Measurements from ENCODE around the gene LRRC2.

The LRRC2 gene

GRCh38 chr3:46566040-46566641 is at the start of gene LRRC2:
Gene LRRC2, minus strand, starts transcription at chr3:46566302. Its CDS starts 14,711 bp downstream, at chr3:46551591.
- Histone ChIP-seq H3K9me3 (ENCODE audit: control insufficient read depth, low read length) (no peaks in the 10 kb centered on the region), H3K4me1 (no peaks in the 10 kb centered on the region), H3K4me2 (ENCODE audit: low read length) (peak within 1 kb of the TSS; percentile 68), H3K9ac (no peak within 1 kb of the TSS), H3K36me3 (ENCODE audit: control insufficient read depth, insufficient read depth, low read length) (no peaks in the 10 kb centered on the region), H3K27ac (no peak within 1 kb of the TSS), H3K27me3 (ENCODE audit: control insufficient read depth, insufficient read depth, low read length) (no peaks in the 10 kb centered on the region), H3K79me2 (no peaks in the 10 kb centered on the region), H3K4me3 (ENCODE audit: low read depth, low read length) (peak within 1 kb of the TSS; percentile 20), H2AFZ (peak within 1 kb of the TSS; percentile 81)
- no peak for TF ChIP-seq CTCF (IDR thresholded peaks at IDR 0.05)

- H3K79me2 ChIP-seq: no peaks in the 10 kb centered on the region
- H3K4me1 ChIP-seq: no peaks in the 10 kb centered on the region
- H2AFZ ChIP-seq: no peak overlapping the region
- no peak overlapping the region for H3K9ac ChIP-seq
- H3K27me3 ChIP-seq (ENCODE audit: control insufficient read depth, insufficient read depth, low read length): no peaks in the 10 kb centered on the region
- no peak overlapping the region for H3K27ac ChIP-seq
- no peak overlapping the region for H3K4me3 ChIP-seq (ENCODE audit: low read depth, low read length)
- TF ChIP-seq CTCF (IDR thresholded peaks at IDR 0.05): no peak
- no peak overlapping the region for H3K4me2 ChIP-seq (ENCODE audit: low read length)
- H3K36me3 ChIP-seq (ENCODE audit: control insufficient read depth, insufficient read depth, low read length): no peaks in the 10 kb centered on the region
- H3K9me3 ChIP-seq (ENCODE audit: control insufficient read depth, low read length): no peaks in the 10 kb centered on the region
Measured at GRCh38 chr3:46615050-46615775, 49.1 kb upstream of the LRRC2 start.

- H3K79me2 ChIP-seq: no peaks in the 10 kb centered on the region
- H3K4me2 ChIP-seq (ENCODE audit: low read length): no peak overlapping the region
- no peak for TF ChIP-seq CTCF (IDR thresholded peaks at IDR 0.05)
- no peak overlapping the region for H3K27ac ChIP-seq
- no peaks in the 10 kb centered on the region for H3K4me1 ChIP-seq
- no peaks in the 10 kb centered on the region for H3K9me3 ChIP-seq (ENCODE audit: control insufficient read depth, low read length)
- H2AFZ ChIP-seq: no peak overlapping the region
- H3K27me3 ChIP-seq (ENCODE audit: control insufficient read depth, insufficient read depth, low read length): no peaks in the 10 kb centered on the region
- no peaks in the 10 kb centered on the region for H3K36me3 ChIP-seq (ENCODE audit: control insufficient read depth, insufficient read depth, low read length)
- H3K9ac ChIP-seq: no peak overlapping the region
- no peak overlapping the region for H3K4me3 ChIP-seq (ENCODE audit: low read depth, low read length)
Measured at GRCh38 chr3:46614431-46614830, 48.3 kb upstream of the LRRC2 start.

GRCh38 chr3:46613313-46614005 is 47.4 kb upstream of the LRRC2 start:
- no peak for TF ChIP-seq CTCF (IDR thresholded peaks at IDR 0.05)
- Histone ChIP-seq H3K79me2 (no peaks in the 10 kb centered on the region), H2AFZ (no peak overlapping the region), H3K36me3 (ENCODE audit: control insufficient read depth, insufficient read depth, low read length) (no peaks in the 10 kb centered on the region), H3K27ac (no peak overlapping the region), H3K9ac (no peak overlapping the region), H3K9me3 (ENCODE audit: control insufficient read depth, low read length) (no peaks in the 10 kb centered on the region), H3K4me1 (no peaks in the 10 kb centered on the region), H3K4me3 (ENCODE audit: low read depth, low read length) (no peak overlapping the region), H3K27me3 (ENCODE audit: control insufficient read depth, insufficient read depth, low read length) (no peaks in the 10 kb centered on the region), H3K4me2 (ENCODE audit: low read length) (no peak overlapping the region)
